GM19468 (cell line): ENCODE results near the gene KCNE4.

Experiments
- ATAC-seq: cut with Tn5 transposase; IDR thresholded peaks from one replicate; pipeline ENCODE4 v1.9.1; 2021; ENCODE audit warnings: mild to moderate bottlenecking, moderate library complexity, moderate number of reproducible peaks; ENCODE audit not compliant: unreplicated experiment; ENCODE audit errors: extremely low read depth

Gene KCNE4

GRCh38 chr2:223039618-223040017, 12.4 kb upstream of the KCNE4 start:
- ATAC-seq, result no peak

- ATAC-seq, result no peak
Measured at GRCh38 chr2:223040527-223040926, 11.5 kb upstream of the KCNE4 start.

GRCh38 chr2:223041527-223042109, 10.4 kb upstream of the KCNE4 start:
- ATAC-seq, result no peak

DNA sequence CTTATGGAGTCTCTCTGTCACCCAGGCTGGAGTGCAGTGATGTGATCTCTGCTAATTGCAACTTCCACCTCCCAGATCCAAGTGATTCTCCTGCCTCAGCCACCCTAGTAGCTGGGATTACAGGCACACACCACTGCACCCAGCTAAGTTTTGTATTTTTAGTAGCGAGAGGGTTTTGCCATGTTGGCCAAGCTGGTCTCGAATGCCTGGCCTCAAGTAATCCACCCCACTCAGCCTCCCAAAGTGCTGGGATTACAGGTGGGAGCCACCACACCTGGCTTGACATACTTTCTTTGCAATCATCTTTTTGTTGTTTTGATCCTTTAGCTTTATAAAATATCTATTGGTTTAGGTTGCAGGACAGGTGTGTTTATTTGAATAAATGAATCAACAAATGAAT, 9.7 kb upstream of the KCNE4 start:
- ATAC-seq, result no peak

- ATAC-seq, result no peak
Measured at GRCh38 chr2:223042704-223043118, 9.3 kb upstream of the KCNE4 start.

- no peak for ATAC-seq
Measured at GRCh38 chr2:223043164-223043941, 8.6 kb upstream of the KCNE4 start.

- no peak for ATAC-seq
Measured at GRCh38 chr2:223044092-223044836, 7.7 kb upstream of the KCNE4 start.

DNA sequence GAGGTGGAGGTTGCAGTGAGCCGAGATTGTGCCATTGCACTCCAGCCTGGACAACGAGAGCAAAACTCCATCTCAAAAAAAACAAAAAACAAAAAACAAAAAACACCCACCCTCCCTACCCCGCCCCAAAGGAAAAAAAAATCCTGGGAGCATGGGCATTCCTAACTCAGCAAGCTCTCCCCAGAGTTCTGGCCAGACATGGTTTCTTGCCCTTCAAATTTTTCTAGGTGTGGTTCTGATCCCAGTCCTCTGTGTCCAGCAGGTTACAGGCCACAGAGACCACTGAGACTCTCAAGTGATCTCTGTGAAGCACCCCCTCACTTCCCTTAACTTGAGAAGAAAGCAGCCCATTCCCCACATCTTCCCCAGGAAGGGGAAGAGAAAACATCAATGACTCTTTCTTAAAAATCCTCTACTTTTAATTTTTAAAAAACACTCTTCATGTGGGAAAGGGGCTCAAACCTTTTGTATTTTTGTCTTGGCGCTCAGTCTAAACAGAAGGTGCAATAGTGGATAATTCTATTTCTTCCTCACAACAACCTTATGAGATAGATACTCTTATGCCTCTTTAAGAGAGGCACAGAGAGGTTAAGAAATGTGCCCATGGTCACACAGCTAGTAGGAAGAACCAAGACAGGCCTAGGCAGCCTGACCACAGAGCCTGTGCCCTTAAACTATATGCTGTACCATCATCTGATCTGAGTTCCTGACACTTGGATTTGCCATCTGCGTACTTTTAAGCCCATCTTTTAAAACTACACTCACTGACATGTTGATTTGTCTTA, 6.9 kb upstream of the KCNE4 start:
- no peak for ATAC-seq

DNA sequence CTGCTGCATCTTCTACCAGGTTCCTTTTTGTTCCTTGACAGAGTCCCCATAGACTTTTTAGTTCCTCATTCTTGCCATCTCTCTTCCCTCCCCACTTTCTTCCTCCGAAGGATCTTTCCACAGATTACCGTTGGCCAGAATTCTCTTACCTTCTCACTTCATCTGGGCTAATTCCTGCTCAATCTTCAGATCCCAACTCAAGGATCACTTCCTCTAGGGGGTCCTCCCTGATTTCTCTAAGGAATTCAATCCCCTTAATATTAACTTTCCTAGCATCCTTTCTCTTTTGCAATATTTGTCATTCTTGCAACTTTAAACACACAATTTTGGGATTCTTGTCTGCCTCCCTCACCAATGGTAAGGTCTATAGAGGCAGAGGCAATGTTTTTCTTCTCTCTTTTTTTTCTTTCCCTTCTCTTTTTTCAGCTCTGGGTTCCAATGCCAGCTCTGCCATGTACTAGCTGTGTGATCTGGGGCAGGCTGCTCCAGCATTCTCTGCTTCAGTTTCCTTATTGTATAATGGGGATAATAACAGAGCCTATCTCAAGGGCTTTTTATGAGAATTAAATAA, 5.4 kb upstream of the KCNE4 start:
- ATAC-seq, result no peak

GRCh38 chr2:223047260-223047761, 4.7 kb upstream of the KCNE4 start:
- no peak for ATAC-seq

DNA sequence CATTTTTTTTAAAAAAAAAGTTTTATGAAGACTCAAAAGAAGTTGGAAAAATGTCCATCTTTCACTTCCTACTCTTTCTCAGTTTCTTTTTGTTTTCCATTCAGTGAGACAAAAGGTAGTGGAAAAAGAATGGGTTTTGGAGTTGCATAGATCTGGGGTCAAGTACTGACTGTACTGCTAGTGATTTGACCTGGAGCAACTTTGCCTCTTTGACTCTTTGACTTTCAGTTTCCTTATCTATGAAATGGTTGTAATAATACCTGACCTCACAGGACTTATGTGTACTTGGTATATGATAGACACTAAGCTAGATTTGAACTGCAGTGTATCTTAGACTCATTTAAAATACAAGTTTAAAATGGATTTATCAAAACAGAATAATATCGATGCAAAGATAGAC, 3.5 kb upstream of the KCNE4 start:
- ATAC-seq, result peak; percentile 66

GRCh38 chr2:223049356-223049755, 2.6 kb upstream of the KCNE4 start:
- ATAC-seq, result no peak

DNA sequence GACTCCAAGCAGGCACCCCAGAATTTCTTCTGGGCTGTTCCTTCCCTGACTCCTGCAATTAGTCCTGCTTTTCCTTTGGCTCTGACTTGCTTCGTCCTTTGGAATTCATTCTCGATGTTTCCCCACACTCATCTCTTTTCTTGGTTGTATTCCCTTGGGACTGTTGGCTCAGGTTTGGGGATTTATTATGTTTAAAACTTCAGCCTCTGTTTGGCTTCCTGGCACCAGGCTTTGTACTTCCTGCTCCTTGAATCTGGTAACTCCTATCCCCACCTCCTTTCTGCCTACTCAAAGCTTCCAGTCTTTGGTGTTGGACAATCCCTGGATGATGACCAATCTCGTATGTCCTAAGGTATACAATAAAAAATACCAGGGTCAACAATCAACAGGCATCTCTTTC, 1.8 kb upstream of the KCNE4 start:
- ATAC-seq, result no peak

DNA sequence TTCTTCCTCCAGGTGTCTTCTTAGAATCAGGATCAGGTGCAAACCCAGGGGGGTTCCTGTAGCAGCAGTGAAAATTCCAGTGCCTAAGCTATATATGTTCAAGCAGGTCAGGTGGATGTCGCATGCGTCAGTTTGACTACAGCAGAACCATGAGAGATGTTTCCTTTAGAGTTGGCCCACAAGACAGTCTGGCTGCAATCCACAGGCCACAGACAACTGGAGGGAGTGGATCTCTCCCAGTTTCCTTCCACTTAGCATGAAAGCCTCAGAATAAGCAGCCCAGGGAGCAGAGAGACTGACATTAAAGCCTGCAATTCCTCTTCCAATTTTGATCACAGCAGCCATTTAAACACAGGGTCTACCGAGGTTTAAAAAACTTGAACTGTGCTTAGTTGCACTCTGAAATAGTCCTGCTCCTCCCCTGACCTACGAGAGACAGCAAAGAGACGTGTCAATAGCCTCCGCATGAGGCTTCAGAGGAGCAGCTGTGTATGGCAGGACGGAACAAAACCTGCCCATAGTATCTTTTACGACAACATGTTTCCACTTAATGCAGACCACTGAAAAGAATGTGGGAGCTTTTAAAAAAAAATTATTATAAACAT, 988 bp upstream of the KCNE4 start:
- no peak for ATAC-seq

DNA sequence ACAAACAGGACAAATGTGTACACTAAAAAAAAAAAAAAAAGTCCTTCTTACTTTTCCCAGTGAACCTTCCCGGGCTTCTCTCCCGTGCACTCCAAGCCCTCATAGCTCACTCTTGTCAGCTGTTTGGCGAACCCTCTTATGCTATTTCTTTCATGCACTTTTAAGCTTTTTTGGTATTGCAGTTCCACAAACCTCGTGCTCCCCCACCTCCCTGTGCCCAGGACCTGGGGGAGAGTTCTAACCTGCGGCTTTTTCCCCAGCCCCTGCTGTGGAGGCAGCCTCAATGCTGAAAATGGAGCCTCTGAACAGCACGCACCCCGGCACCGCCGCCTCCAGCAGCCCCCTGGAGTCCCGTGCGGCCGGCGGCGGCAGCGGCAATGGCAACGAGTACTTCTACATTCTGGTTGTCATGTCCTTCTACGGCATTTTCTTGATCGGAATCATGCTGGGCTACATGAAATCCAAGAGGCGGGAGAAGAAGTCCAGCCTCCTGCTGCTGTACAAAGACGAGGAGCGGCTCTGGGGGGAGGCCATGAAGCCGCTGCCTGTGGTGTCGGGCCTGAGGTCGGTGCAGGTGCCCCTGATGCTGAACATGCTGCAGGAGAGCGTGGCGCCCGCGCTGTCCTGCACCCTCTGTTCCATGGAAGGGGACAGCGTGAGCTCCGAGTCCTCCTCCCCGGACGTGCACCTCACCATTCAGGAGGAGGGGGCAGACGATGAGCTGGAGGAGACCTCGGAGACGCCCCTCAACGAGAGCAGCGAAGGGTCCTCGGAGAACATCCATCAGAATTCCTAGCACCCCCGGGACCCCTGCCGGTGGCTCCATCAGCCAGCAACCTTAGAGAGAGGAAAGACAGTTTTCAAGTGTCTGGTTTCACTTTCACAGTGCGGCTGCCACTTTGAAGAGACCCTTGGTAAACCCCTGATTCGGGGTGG, 826 bp downstream of the KCNE4 start:
- no peak for ATAC-seq

- ATAC-seq, result no peak
Measured at GRCh38 chr2:223053484-223054192, 1.6 kb downstream of the KCNE4 start.

DNA sequence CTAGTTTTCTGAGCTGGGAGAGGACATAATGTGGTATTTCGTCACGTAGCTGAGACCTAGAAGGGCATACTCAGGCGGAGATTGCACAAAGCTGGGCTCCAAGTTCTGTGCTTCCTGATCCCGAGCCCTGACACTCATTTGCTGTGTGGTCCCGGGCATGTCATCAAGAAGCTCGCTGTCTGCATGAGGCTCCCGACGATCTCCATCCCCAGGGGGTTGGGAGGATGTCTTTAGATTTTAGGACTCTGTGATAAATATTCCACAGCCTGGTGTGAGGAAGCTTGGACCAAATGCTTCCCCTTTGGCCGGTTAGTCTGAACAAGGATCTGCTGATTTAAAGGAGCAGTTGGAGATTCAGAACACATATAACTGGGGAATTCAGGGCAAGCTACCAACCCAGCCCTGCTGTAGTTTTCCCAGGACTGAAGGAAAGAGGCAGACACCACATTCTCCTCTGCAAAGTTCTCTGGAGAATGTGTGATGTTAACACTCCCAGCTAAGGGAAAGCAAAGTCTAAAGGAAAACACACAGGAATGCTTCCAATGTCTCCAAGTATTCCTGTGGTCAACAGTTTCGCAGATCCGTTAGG, 2.3 kb downstream of the KCNE4 start:
- ATAC-seq, result no peak

DNA sequence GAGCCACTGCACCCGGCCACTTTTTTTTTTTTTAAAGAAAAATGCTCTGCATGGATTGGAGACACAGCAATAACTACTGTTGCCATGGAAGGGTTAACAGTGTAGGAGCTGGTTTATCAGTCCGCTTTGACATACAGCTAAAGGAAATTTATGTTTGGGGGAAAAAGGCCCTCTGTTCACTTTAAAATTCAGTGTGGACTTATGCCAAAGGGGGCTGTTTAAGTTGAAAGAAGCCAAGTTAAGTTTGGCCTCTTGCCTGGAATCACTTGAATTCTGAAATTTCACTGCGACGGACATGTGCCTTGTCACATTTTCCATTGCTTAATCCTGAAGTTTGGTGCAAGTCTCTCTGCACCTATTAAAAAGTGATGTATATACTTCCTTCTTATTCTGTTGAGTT, 3.1 kb downstream of the KCNE4 start:
- no peak for ATAC-seq
